Colonic mucosa (tissue), 4 donors: ENCODE measurements around the gene ATP6V0D1. TPM values are rescaled to one million over a fixed set of nuclear protein-coding genes. Genes with fewer than 3 reads are reported as not detected.

Source experiments
- DNase-seq: peaks from one replicate; pipeline ENCODE4 v3.0.0-alpha.2; 2020
- H3K27ac ChIP-seq: fragments of 200-600 bp; one replicate; pipeline ENCODE4 v1.8.0; 2021
- H3K27me3 ChIP-seq: fragments of 200-600 bp; one replicate; pipeline ENCODE4 v1.8.0; 2021
- H3K36me3 ChIP-seq: fragments of 200-600 bp; one replicate; pipeline ENCODE4 v1.8.0; 2021
- H3K4me1 ChIP-seq: fragments of 200-600 bp; one replicate; pipeline ENCODE4 v1.8.0; 2021; ENCODE audit warnings: mild to moderate bottlenecking
- H3K4me3 ChIP-seq: fragments of 200-600 bp; one replicate; pipeline ENCODE4 v1.8.0; 2021
- H3K9ac ChIP-seq, 2 donors: one replicate each; pipeline ENCODE4 v1.7.0; 2013; ENCODE audit warnings: control low read depth in 2 of 2, low read depth in 2 of 2, low read length in 2 of 2
- H3K9me3 ChIP-seq: fragments of 200-600 bp; one replicate; pipeline ENCODE4 v1.8.0; 2021
- intact Hi-C: fragments of 100-400 bp; cut with DNase I; formaldehyde crosslinking; loops from one replicate; pipeline ENCODE4 v1.14.1; 2022
- total RNA-seq, 2 donors: library from RNA; stranded (reverse); fragmentation: NEBNext Ultra II Directional in 1 of 2; extraction: Animal tissue kit (Norgen Biotek cat#: 25700) in 1 of 2; gene quantifications; one replicate each; pipeline ENCODE4 v1.2.1, GENCODE V29; 2021
- TF ChIP-seq, protein P1 (sequence below): fragments of 200-600 bp; IDR thresholded peaks from one replicate; pipeline ENCODE4 v1.8.0; 2022; ENCODE audit warnings: antibody characterized with exemption, mild to moderate bottlenecking
- donor health status: healthy.
- donor health status: DM: no; HTN: no; CAD: no.
- donor health status: DM: no; HTN: no; CAD: no.

Gene ATP6V0D1
- total RNA-seq, 2 donors from 2014 or later, result 194 to 195 TPM

- DNase-seq, result no peak
- Histone ChIP-seq H3K4me1 (peaks cover 14% of the 10 kb centered on the region), H3K4me3 (no peak overlapping the region), H3K36me3 (peaks cover 6% of the 10 kb centered on the region), H3K27me3 (no peaks in the 10 kb centered on the region), H3K9ac (no peak overlapping the region), H3K9me3 (no peaks in the 10 kb centered on the region), H3K27ac (no peak overlapping the region)
- TF ChIP-seq, protein P1, sequence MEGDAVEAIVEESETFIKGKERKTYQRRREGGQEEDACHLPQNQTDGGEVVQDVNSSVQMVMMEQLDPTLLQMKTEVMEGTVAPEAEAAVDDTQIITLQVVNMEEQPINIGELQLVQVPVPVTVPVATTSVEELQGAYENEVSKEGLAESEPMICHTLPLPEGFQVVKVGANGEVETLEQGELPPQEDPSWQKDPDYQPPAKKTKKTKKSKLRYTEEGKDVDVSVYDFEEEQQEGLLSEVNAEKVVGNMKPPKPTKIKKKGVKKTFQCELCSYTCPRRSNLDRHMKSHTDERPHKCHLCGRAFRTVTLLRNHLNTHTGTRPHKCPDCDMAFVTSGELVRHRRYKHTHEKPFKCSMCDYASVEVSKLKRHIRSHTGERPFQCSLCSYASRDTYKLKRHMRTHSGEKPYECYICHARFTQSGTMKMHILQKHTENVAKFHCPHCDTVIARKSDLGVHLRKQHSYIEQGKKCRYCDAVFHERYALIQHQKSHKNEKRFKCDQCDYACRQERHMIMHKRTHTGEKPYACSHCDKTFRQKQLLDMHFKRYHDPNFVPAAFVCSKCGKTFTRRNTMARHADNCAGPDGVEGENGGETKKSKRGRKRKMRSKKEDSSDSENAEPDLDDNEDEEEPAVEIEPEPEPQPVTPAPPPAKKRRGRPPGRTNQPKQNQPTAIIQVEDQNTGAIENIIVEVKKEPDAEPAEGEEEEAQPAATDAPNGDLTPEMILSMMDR, result no peak
- intact Hi-C loops, result no loop called here
Observed at GRCh38 chr16:67437513-67437912, 43.4 kb downstream of the ATP6V0D1 start.

GRCh38 chr16:67436640-67437193 lies 44.2 kb downstream of the ATP6V0D1 start:
- Histone ChIP-seq H3K4me3 (no peak overlapping the region), H3K9me3 (no peaks in the 10 kb centered on the region), H3K27ac (no peak overlapping the region), H3K9ac (no peak overlapping the region), H3K36me3 (peaks cover 6% of the 10 kb centered on the region), H3K4me1 (peaks cover 6% of the 10 kb centered on the region), H3K27me3 (no peaks in the 10 kb centered on the region)
- TF ChIP-seq, protein P1, result no peak
- DNase-seq, result peak; percentile 18
- intact Hi-C loops, result no loop called here

- DNase-seq, result peak; percentile 18
- Histone ChIP-seq H3K4me1 (peaks cover 1% of the 10 kb centered on the region), H3K9me3 (no peaks in the 10 kb centered on the region), H3K4me3 (no peak overlapping the region), H3K27me3 (no peaks in the 10 kb centered on the region), H3K27ac (no peak overlapping the region), H3K9ac (no peak overlapping the region), H3K36me3 (peaks cover 6% of the 10 kb centered on the region)
- TF ChIP-seq, protein P1, result no peak
- intact Hi-C loops, result no loop called here
Observed at GRCh38 chr16:67435758-67436164, 45.2 kb downstream of the ATP6V0D1 start.

- Histone ChIP-seq H3K27me3 (no peaks in the 10 kb centered on the region), H3K4me1 (peaks cover 2% of the 10 kb centered on the region), H3K27ac (peak overlapping the region; percentile 87), H3K9ac (peak overlapping the region; percentile 93 to 100), H3K4me3 (peak overlapping the region; percentile 52), H3K9me3 (no peaks in the 10 kb centered on the region), H3K36me3 (peaks cover 6% of the 10 kb centered on the region)
- intact Hi-C loops, result no loop called here
- TF ChIP-seq, protein P1, result no peak
- DNase-seq, result no peak
Observed at GRCh38 chr16:67433131-67433719, 47.7 kb downstream of the ATP6V0D1 start.

DNA sequence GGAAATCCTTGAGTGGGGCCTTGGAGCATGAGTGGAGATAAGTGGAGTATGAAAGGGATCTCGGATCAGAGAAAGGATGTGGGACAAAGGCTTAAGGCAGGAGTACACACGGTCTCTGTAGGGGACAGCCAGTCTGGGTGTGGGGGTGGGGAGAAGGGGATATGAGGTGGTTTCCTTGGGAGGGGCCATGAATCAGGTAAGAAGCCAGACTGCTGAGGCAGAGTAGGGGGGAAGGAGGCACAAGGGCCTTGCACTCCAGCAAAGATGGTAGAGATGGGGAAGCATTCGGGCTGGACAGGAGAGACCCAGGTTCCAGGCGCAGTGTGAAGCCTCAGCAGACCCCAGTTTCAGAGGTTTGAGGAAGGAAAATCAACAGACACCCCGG lies 48.5 kb downstream of the ATP6V0D1 start:
- peak overlapping the region; percentile 87 for H3K27ac ChIP-seq
- H3K9ac ChIP-seq, result peak overlapping the region; percentile 93 to 100
- intact Hi-C loops, result no loop called here
- H3K27me3 ChIP-seq, result no peaks in the 10 kb centered on the region
- H3K4me1 ChIP-seq, result peaks cover 3% of the 10 kb centered on the region
- H3K36me3 ChIP-seq, result peaks cover 6% of the 10 kb centered on the region
- peak overlapping the region; percentile 52 for H3K4me3 ChIP-seq
- TF ChIP-seq, protein P1, result no peak
- DNase-seq, result peak; percentile 41
- H3K9me3 ChIP-seq, result no peaks in the 10 kb centered on the region
